H9 (cell line): ENCODE measurements around the gene THOC5. TPM values are rescaled to one million over a fixed set of nuclear protein-coding genes. Genes with fewer than 3 reads are reported as not detected.

Source experiments
- DNase-seq: peaks from one replicate; pipeline ENCODE4 v3.0.0-alpha.2; 2017
- H2AFZ ChIP-seq: one replicate; pipeline ENCODE4 v1.6.1; 2013; ENCODE audit warnings: mild to moderate bottlenecking, low read length, control low read depth, moderate library complexity
- H2AK5ac ChIP-seq: 2 replicates; pipeline ENCODE4 v1.6.1; 2013; ENCODE audit warnings: low read length, control low read depth, mixed read lengths; ENCODE audit not compliant: insufficient read length
- H2BK120ac ChIP-seq: one replicate; pipeline ENCODE4 v1.6.1; 2013; ENCODE audit warnings: low read depth, mild to moderate bottlenecking, low read length, control low read depth, inconsistent platforms; ENCODE audit not compliant: poor library complexity, severe bottlenecking
- H2BK12ac ChIP-seq: 2 replicates; pipeline ENCODE4 v1.6.1; 2013; ENCODE audit warnings: low read length, control low read depth, mixed read lengths, low read depth; ENCODE audit not compliant: insufficient read length
- H2BK15ac ChIP-seq: 2 replicates; pipeline ENCODE4 v1.6.1; 2013; ENCODE audit warnings: low read depth, low read length, control low read depth
- H2BK20ac ChIP-seq: one replicate; pipeline ENCODE4 v1.6.1; 2013; ENCODE audit warnings: low read depth, mild to moderate bottlenecking, low read length, control low read depth, inconsistent platforms; ENCODE audit not compliant: poor library complexity, severe bottlenecking
- H2BK5ac ChIP-seq: 2 replicates; pipeline ENCODE4 v1.6.1; 2013; ENCODE audit warnings: low read length, control low read depth, mixed read lengths; ENCODE audit not compliant: insufficient read length
- H3K14ac ChIP-seq: 2 replicates; pipeline ENCODE4 v1.6.1; 2013; ENCODE audit warnings: low read length, control low read depth; ENCODE audit not compliant: insufficient read depth
- H3K18ac ChIP-seq: 2 replicates; pipeline ENCODE4 v1.6.1; 2013; ENCODE audit warnings: low read depth, mild to moderate bottlenecking, mixed read lengths, low read length, control low read depth; ENCODE audit not compliant: insufficient read length
- H3K23ac ChIP-seq: 2 replicates; pipeline ENCODE4 v1.6.1; 2013; ENCODE audit warnings: low read length, control low read depth, mixed read lengths, low read depth; ENCODE audit not compliant: insufficient read length
- H3K23me2 ChIP-seq: 2 replicates; pipeline ENCODE4 v1.6.1; 2013; ENCODE audit warnings: low read depth, mild to moderate bottlenecking, mixed read lengths, low read length, control low read depth; ENCODE audit not compliant: insufficient read length, poor library complexity, severe bottlenecking
- H3K27ac ChIP-seq: 2 replicates; pipeline ENCODE4 v1.5.1; 2013; ENCODE audit warnings: low read length, control low read depth, mixed read lengths, low read depth; ENCODE audit not compliant: insufficient read length
- H3K27me3 ChIP-seq: 2 replicates; pipeline ENCODE4 v1.6.1; 2013; ENCODE audit warnings: low read length, control low read depth, inconsistent platforms; ENCODE audit not compliant: insufficient read depth
- H3K4ac ChIP-seq: 2 replicates; pipeline ENCODE4 v1.6.1; 2013; ENCODE audit warnings: low read depth, mild to moderate bottlenecking, control low read depth, inconsistent platforms, low read length, moderate library complexity
- H3K4me1 ChIP-seq: 2 replicates; pipeline ENCODE4 v1.6.1; 2013; ENCODE audit warnings: low read length, control low read depth, inconsistent platforms; ENCODE audit not compliant: insufficient read depth
- H3K4me2 ChIP-seq: 2 replicates; pipeline ENCODE4 v1.6.1; 2013; ENCODE audit warnings: low read length, control low read depth, mixed read lengths; ENCODE audit not compliant: insufficient read length, insufficient read depth
- H3K56ac ChIP-seq: 2 replicates; pipeline ENCODE4 v1.6.1; 2013; ENCODE audit warnings: low read depth, mild to moderate bottlenecking, mixed read lengths, low read length, control low read depth; ENCODE audit not compliant: insufficient read length
- H3K79me1 ChIP-seq: 2 replicates; pipeline ENCODE4 v1.6.1; 2013; ENCODE audit warnings: low read depth, mild to moderate bottlenecking, moderate library complexity, low read length, control low read depth, inconsistent platforms; ENCODE audit not compliant: insufficient read depth, poor library complexity, severe bottlenecking
- H3K79me2 ChIP-seq: 2 replicates; pipeline ENCODE4 v1.6.1; 2013; ENCODE audit warnings: low read length, control low read depth, inconsistent platforms; ENCODE audit not compliant: insufficient read depth
- H3K9ac ChIP-seq: 2 replicates; pipeline ENCODE4 v1.6.1; 2013; ENCODE audit warnings: low read length, control low read depth, mixed read lengths; ENCODE audit not compliant: insufficient read length; ENCODE audit errors: extremely low read depth
- H3K9me3 ChIP-seq: one replicate; pipeline ENCODE4 v1.6.1; 2013; ENCODE audit warnings: low read depth, low read length, inconsistent platforms; ENCODE audit not compliant: control insufficient read depth
- H3T11ph ChIP-seq: one replicate; pipeline ENCODE4 v1.6.1; 2013; ENCODE audit warnings: mild to moderate bottlenecking, low read length, control low read depth, inconsistent platforms
- H4K20me1 ChIP-seq: one replicate; pipeline ENCODE4 v1.6.1; 2013; ENCODE audit not compliant: control insufficient read depth, insufficient read length, insufficient read depth
- H4K5ac ChIP-seq: 2 replicates; pipeline ENCODE4 v1.6.1; 2013; ENCODE audit warnings: low read depth, mild to moderate bottlenecking, mixed read lengths, low read length, control low read depth; ENCODE audit not compliant: insufficient read length
- H4K8ac ChIP-seq: replicated peaks from 2 replicates; pipeline ENCODE4 v1.6.1; 2013; ENCODE audit warnings: low read length, control low read depth, mixed read lengths, low read depth; ENCODE audit not compliant: insufficient read length
- H4K91ac ChIP-seq: 2 replicates; pipeline ENCODE4 v1.6.1; 2013; ENCODE audit warnings: low read depth, mild to moderate bottlenecking, moderate library complexity, mixed read lengths, low read length, control low read depth; ENCODE audit not compliant: insufficient read length
- H3K27ac Mint-ChIP-seq, 3 experiments: 2 replicates in 2 of 3; 3 replicates in 1 of 3; pipeline ENCODE4 v1.8.0; 2020 to 2021; ENCODE audit warnings: mixed read lengths in 3 of 3, mild to moderate bottlenecking in 1 of 3, moderate library complexity in 1 of 3
- H3K27me3 Mint-ChIP-seq: 2 replicates; pipeline ENCODE4 v1.8.0; 2021; ENCODE audit warnings: low read depth, mild to moderate bottlenecking, moderate library complexity, mixed read lengths
- H3K36me3 Mint-ChIP-seq, 3 experiments: 2 replicates in 2 of 3; 3 replicates in 1 of 3; pipeline ENCODE4 v1.8.0; 2020 to 2021; ENCODE audit warnings: low read depth in 3 of 3, mixed read lengths in 3 of 3; ENCODE audit not compliant: insufficient read depth in 1 of 3
- H3K4me1 Mint-ChIP-seq, 2 experiments: 2 replicates each; pipeline ENCODE4 v1.8.0; 2020; ENCODE audit warnings: mixed read lengths in 2 of 2
- H3K4me3 Mint-ChIP-seq, 2 experiments: 2 replicates in 1 of 2; 3 replicates in 1 of 2; pipeline ENCODE4 v1.8.0; 2020 to 2021; ENCODE audit warnings: mild to moderate bottlenecking in 2 of 2, mixed read lengths in 2 of 2, moderate library complexity in 1 of 2
- H3K9me3 Mint-ChIP-seq, 2 experiments: 2 replicates in 1 of 2; 3 replicates in 1 of 2; pipeline ENCODE4 v1.8.0; 2020; ENCODE audit warnings: mild to moderate bottlenecking in 2 of 2, mixed read lengths in 2 of 2, moderate library complexity in 1 of 2
- WGBS: extraction: QIAGEN DNeasy Blood & Tissue Kit; methylation state at CpG from one replicate; pipeline ENCODE4 v1.1.7; 2013; ENCODE audit warnings: missing lambda C conversion rate, low lambda C conversion rate, mixed read lengths; ENCODE audit not compliant: insufficient read length; ENCODE audit errors: extremely low coverage; 5-methylcytosine and 5-hydroxymethylcytosine counted together
- total RNA-seq: library from RNA; stranded (reverse); gene quantifications from 2 replicates; pipeline ENCODE4 v1.2.1, GENCODE V29; 2021
- TF ChIP-seq, protein P1 (sequence below): fragments of 200-600 bp; sonication (generic); conservative IDR thresholded peaks from 3 replicates; pipeline ENCODE4 v1.8.0; 2021; ENCODE audit warnings: antibody characterized with exemption, mild to moderate bottlenecking

THOC5 gene
- total RNA-seq, 1 experiment from 2014 or later: 71.8 TPM

- Histone ChIP-seq H2BK15ac (no peak overlapping the region), H4K91ac (no peak overlapping the region), H3T11ph (no peak overlapping the region), H2AK5ac (no peak overlapping the region), H3K4me2 (no peak overlapping the region), H3K27ac (no peak overlapping the region), H3K79me1 (no peaks in the 10 kb centered on the region), H3K27me3 (no peaks in the 10 kb centered on the region), H3K23ac (no peak overlapping the region), H2BK5ac (no peak overlapping the region), H3K23me2 (no peaks in the 10 kb centered on the region), H3K79me2 (no peaks in the 10 kb centered on the region), H2BK20ac (no peak overlapping the region), H2AFZ (no peak overlapping the region), H3K14ac (no peak overlapping the region), H3K9ac (no peak overlapping the region), H3K4me1 (no peaks in the 10 kb centered on the region), H3K18ac (no peak overlapping the region), H2BK120ac (no peak overlapping the region), H4K5ac (no peak overlapping the region), H3K56ac (no peak overlapping the region), H4K20me1 (no peaks in the 10 kb centered on the region), H3K9me3 (no peaks in the 10 kb centered on the region), H4K8ac (no peak overlapping the region), H2BK12ac (no peak overlapping the region), H3K4ac (no peak overlapping the region)
- no peak for DNase-seq
- Mint-ChIP-seq H3K4me1 (no peaks in the 10 kb centered on the region), H3K4me3 (no peak overlapping the region), H3K9me3 (no peaks in the 10 kb centered on the region), H3K27me3 (no peaks in the 10 kb centered on the region), H3K36me3 (peaks cover 47 to 84% (median 75%) of the 10 kb centered on the region in 3 experiments), H3K27ac (no peak overlapping the region)
- WGBS: no CpG with 5 or more reads among the region's 3 CpGs
- TF ChIP-seq, protein P1, sequence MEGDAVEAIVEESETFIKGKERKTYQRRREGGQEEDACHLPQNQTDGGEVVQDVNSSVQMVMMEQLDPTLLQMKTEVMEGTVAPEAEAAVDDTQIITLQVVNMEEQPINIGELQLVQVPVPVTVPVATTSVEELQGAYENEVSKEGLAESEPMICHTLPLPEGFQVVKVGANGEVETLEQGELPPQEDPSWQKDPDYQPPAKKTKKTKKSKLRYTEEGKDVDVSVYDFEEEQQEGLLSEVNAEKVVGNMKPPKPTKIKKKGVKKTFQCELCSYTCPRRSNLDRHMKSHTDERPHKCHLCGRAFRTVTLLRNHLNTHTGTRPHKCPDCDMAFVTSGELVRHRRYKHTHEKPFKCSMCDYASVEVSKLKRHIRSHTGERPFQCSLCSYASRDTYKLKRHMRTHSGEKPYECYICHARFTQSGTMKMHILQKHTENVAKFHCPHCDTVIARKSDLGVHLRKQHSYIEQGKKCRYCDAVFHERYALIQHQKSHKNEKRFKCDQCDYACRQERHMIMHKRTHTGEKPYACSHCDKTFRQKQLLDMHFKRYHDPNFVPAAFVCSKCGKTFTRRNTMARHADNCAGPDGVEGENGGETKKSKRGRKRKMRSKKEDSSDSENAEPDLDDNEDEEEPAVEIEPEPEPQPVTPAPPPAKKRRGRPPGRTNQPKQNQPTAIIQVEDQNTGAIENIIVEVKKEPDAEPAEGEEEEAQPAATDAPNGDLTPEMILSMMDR: no peak
Measured at GRCh38 chr22:29536411-29536810, 17.1 kb downstream of the THOC5 start.
